ENCODE measurements around the gene SLC44A2.

SLC44A2 gene

GRCh38 chr19:10631874-10632273 lies 6.5 kb downstream of the SLC44A2 start:
- DNase-seq (ENCODE audit: extremely low read depth, low read depth): no peak
- no peak for TF ChIP-seq CTCF (IDR thresholded peaks at IDR 0.05; ENCODE audit: low read depth, low read length)

- TF ChIP-seq CTCF (IDR thresholded peaks at IDR 0.05; ENCODE audit: low read depth, low read length): no peak
- no peak for DNase-seq (ENCODE audit: extremely low read depth, low read depth)
These were observed 9.1 kb downstream of the SLC44A2 start for GRCh38 chr19:10634430-10634829.

- no peak for DNase-seq (ENCODE audit: extremely low read depth, low read depth)
- TF ChIP-seq CTCF (IDR thresholded peaks at IDR 0.05; ENCODE audit: low read depth, low read length): no peak
These were observed 9.6 kb downstream of the SLC44A2 start for GRCh38 chr19:10634963-10635362.

- DNase-seq (ENCODE audit: extremely low read depth, low read depth): no peak
- TF ChIP-seq CTCF (IDR thresholded peaks at IDR 0.05; ENCODE audit: low read depth, low read length): no peak
These were observed 11.1 kb downstream of the SLC44A2 start for GRCh38 chr19:10636304-10636972.

GRCh38 chr19:10637894-10638293 lies 12.5 kb downstream of the SLC44A2 start:
- DNase-seq (ENCODE audit: extremely low read depth, low read depth): no peak
- TF ChIP-seq CTCF (IDR thresholded peaks at IDR 0.05; ENCODE audit: low read depth, low read length): no peak

- TF ChIP-seq CTCF (IDR thresholded peaks at IDR 0.05; ENCODE audit: low read depth, low read length): no peak
- no peak for DNase-seq (ENCODE audit: extremely low read depth, low read depth)
These were observed 14.5 kb downstream of the SLC44A2 start for GRCh38 chr19:10639836-10640235.

- TF ChIP-seq CTCF (IDR thresholded peaks at IDR 0.05; ENCODE audit: low read depth, low read length): no peak
These were observed 15.0 kb downstream of the SLC44A2 start for GRCh38 chr19:10640361-10640760.

More at GRCh38 chr19:10640361-10640760, 15.0 kb downstream of the SLC44A2 start:
- DNase-seq (ENCODE audit: extremely low read depth, low read depth): no peak
